ENCODE measurements around the gene COL18A1.

GRCh38 chr21:45373991-45374816, 30.8 kb upstream of the COL18A1 start:
- TF ChIP-seq KDM5A (IDR thresholded peaks at IDR 0.05) (no peak), POLR2AphosphoS2 (conservative IDR thresholded peaks at IDR 0.05; ENCODE audit: low read length) (no peak), NR3C1 (IDR thresholded peaks at IDR 0.05) (no peak), POLR2A (IDR thresholded peaks at IDR 0.05; ENCODE audit: low read length) (no peak), ZSCAN20 (CRISPR knock-in tag; IDR thresholded peaks at IDR 0.05) (no peak), SREBF2 (IDR thresholded peaks at IDR 0.05) (no peak), KDM1A (IDR thresholded peaks at IDR 0.05; ENCODE audit: low read depth) (no peak), CHD2 (IDR thresholded peaks at IDR 0.05; ENCODE audit: low read length, partially characterized antibody) (no peak), REST (IDR thresholded peaks at IDR 0.05) (no peak)
- TF ChIP-seq, protein P1, sequence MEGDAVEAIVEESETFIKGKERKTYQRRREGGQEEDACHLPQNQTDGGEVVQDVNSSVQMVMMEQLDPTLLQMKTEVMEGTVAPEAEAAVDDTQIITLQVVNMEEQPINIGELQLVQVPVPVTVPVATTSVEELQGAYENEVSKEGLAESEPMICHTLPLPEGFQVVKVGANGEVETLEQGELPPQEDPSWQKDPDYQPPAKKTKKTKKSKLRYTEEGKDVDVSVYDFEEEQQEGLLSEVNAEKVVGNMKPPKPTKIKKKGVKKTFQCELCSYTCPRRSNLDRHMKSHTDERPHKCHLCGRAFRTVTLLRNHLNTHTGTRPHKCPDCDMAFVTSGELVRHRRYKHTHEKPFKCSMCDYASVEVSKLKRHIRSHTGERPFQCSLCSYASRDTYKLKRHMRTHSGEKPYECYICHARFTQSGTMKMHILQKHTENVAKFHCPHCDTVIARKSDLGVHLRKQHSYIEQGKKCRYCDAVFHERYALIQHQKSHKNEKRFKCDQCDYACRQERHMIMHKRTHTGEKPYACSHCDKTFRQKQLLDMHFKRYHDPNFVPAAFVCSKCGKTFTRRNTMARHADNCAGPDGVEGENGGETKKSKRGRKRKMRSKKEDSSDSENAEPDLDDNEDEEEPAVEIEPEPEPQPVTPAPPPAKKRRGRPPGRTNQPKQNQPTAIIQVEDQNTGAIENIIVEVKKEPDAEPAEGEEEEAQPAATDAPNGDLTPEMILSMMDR (IDR thresholded peaks at IDR 0.05), result no peak
- TF ChIP-seq, protein P2, sequence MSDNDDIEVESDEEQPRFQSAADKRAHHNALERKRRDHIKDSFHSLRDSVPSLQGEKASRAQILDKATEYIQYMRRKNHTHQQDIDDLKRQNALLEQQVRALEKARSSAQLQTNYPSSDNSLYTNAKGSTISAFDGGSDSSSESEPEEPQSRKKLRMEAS (IDR thresholded peaks at IDR 0.05), result no peak

Data from A549 (cell line).